HepG2 (cell line): ENCODE measurements around the gene AANAT. TPM values are rescaled to one million over a fixed set of nuclear protein-coding genes. Genes with fewer than 3 reads are reported as not detected.

Source experiments
- ATAC-seq: fragments of 200-7000 bp; cut with Tn5 transposase; 3 replicates; pipeline ENCODE4 v1.9.1; 2020; ENCODE audit warnings: mild to moderate bottlenecking, moderate library complexity
- BruUV-seq: library from RNA; stranded (reverse); fragments of 400-500 nt; replicated peaks from 2 replicates; lab custom pipeline; 2021; lab: Mats Ljungman, UMichigan
- CTCF ChIA-PET: fragments of 300-600 bp; formaldehyde crosslinking; extraction: SDS; loops from one replicate; lab custom pipeline; 2021; ENCODE audit warnings: low total read pairs, inconsistent platforms, low intra/inter-chr PET ratio; lab: Yijun Ruan, JAX
- POLR2A ChIA-PET: fragments of 350-600 bp; sonication (Branson Sonifier 250); formaldehyde crosslinking; loops from one replicate; lab custom pipeline; 2020; ENCODE audit warnings: antibody characterized with exemption, inconsistent platforms; lab: Yijun Ruan, JAX
- DNase-seq: peaks from one replicate; pipeline ENCODE4 v3.0.0-alpha.2; 2015; ENCODE audit warnings: low spot score
- FAIRE-seq: peaks from 3 replicates; lab custom pipeline; 2011; peaks lifted over from hg19 to GRCh38; lab: Jason Lieb, UNC
- H2AFZ ChIP-seq: one replicate; pipeline ENCODE4 v1.6.1; 2011; ENCODE audit warnings: low read length, inconsistent platforms
- H3K27ac ChIP-seq: fragments of 300-600 bp; 3 replicates; pipeline ENCODE4 v1.8.0; 2011; ENCODE audit warnings: mixed run types, mild to moderate bottlenecking, mixed read lengths, low read length, inconsistent platforms; ENCODE audit not compliant: insufficient read depth; ENCODE audit errors: extremely low read length
- H3K27me3 ChIP-seq, 2 experiments: fragments of 200-600 bp in 1 of 2; 2 replicates in 1 of 2; 3 replicates in 1 of 2; pipeline versions ENCODE4 v1.6.0 to v1.8.0; 2011; ENCODE audit warnings: low read length in 2 of 2, mild to moderate bottlenecking in 2 of 2, moderate library complexity in 2 of 2, inconsistent platforms in 1 of 2; ENCODE audit not compliant: insufficient read depth in 2 of 2, control insufficient read depth in 1 of 2
- H3K36me3 ChIP-seq, 2 experiments: fragments of 200-600 bp in 1 of 2; replicated peaks in 1 of 2; 2 replicates in 1 of 2; 3 replicates in 1 of 2; pipeline versions ENCODE4 v1.5.1 to v1.8.0; 2011; ENCODE audit warnings: low read length in 2 of 2, inconsistent platforms in 1 of 2; ENCODE audit not compliant: insufficient read depth in 2 of 2, control insufficient read depth in 1 of 2
- H3K4me1 ChIP-seq: 2 replicates; pipeline ENCODE4 v1.5.1; 2012; ENCODE audit warnings: low read length, inconsistent platforms; ENCODE audit not compliant: insufficient read depth
- H3K4me2 ChIP-seq: 2 replicates; pipeline ENCODE4 v1.6.0; 2011; ENCODE audit warnings: low read depth, low read length, inconsistent platforms
- H3K4me3 ChIP-seq, 3 experiments: fragments of 200-600 bp in 1 of 3; sonication (generic), shearing (Covaris generic) in 1 of 3; replicated peaks in 1 of 3; 2 replicates each; pipeline ENCODE4 v1.5.1; 2011 to 2016; ENCODE audit warnings: low read length in 3 of 3, inconsistent platforms in 2 of 3, low read depth in 2 of 3, mild to moderate bottlenecking in 2 of 3, control low read depth in 1 of 3, mixed read lengths in 1 of 3; ENCODE audit not compliant: insufficient read depth in 1 of 3
- H3K79me2 ChIP-seq: one replicate; pipeline ENCODE4 v1.6.1; 2011; ENCODE audit warnings: low read length, inconsistent platforms; ENCODE audit not compliant: insufficient read depth
- H3K9ac ChIP-seq: 2 replicates; pipeline ENCODE4 v1.6.0; 2011; ENCODE audit warnings: mild to moderate bottlenecking, low read depth, low read length, inconsistent platforms; ENCODE audit not compliant: insufficient read depth
- H3K9me3 ChIP-seq: 2 replicates; pipeline ENCODE4 v1.5.1; 2012; ENCODE audit warnings: mild to moderate bottlenecking, low read length
- H4K20me1 ChIP-seq: 2 replicates; pipeline ENCODE4 v1.6.0; 2011; ENCODE audit warnings: inconsistent platforms, mild to moderate bottlenecking, low read length, moderate library complexity; ENCODE audit not compliant: insufficient read depth
- GLI4 ChIP-seq: sonication (generic); formaldehyde crosslinking; IDR thresholded peaks from 2 replicates; pipeline ENCODE4 v1.5.1; 2020; ENCODE audit warnings: missing genetic modification reagents, mild to moderate bottlenecking, moderate library complexity, borderline replicate concordance
- HDAC1 ChIP-seq: sonication (generic); formaldehyde crosslinking; IDR thresholded peaks from 2 replicates; pipeline ENCODE4 v1.5.1; 2020; ENCODE audit warnings: mild to moderate bottlenecking, missing genetic modification reagents
- MXD4 ChIP-seq: IDR thresholded peaks from 2 replicates; pipeline ENCODE4 v1.6.1; 2016; ENCODE audit warnings: mild to moderate bottlenecking, missing biosample characterization, missing genetic modification reagents
- NR2F6 ChIP-seq, 2 experiments: IDR thresholded peaks; 2 replicates each; pipeline ENCODE4 v1.6.1; 2016; ENCODE audit warnings: antibody characterized with exemption in 1 of 2, mild to moderate bottlenecking in 1 of 2
- PATZ1 ChIP-seq: sonication (generic); formaldehyde crosslinking; IDR thresholded peaks from 2 replicates; pipeline ENCODE4 v1.4.0; 2020; ENCODE audit warnings: missing genetic modification reagents
- POGZ ChIP-seq: sonication (generic); formaldehyde crosslinking; IDR thresholded peaks from 2 replicates; pipeline ENCODE4 v1.4.0; 2020; ENCODE audit warnings: mild to moderate bottlenecking, missing genetic modification reagents
- PRPF4 ChIP-seq: fragments of 200-400 bp; formaldehyde crosslinking; IDR thresholded peaks from 2 replicates; pipeline ENCODE4 v1.6.1; 2016; ENCODE audit warnings: low read length, low read depth; ENCODE audit not compliant: poor library complexity, severe bottlenecking
- RAD21 ChIP-seq: fragments of 450-650 bp; formaldehyde crosslinking; IDR thresholded peaks from 2 replicates; pipeline ENCODE4 v1.5.0; 2020; ENCODE audit warnings: mild to moderate bottlenecking
- RBM22 ChIP-seq: fragments of 200-400 bp; formaldehyde crosslinking; optimal IDR thresholded peaks from 2 replicates; pipeline ENCODE3; 2017; ENCODE audit warnings: mild to moderate bottlenecking, low read length, moderate library complexity
- RFX5 ChIP-seq: IDR thresholded peaks from 2 replicates; pipeline ENCODE4 v1.6.1; 2011; ENCODE audit warnings: low read depth, low read length, improper control_type of control experiment
- TAF15 ChIP-seq: fragments of 200-400 bp; formaldehyde crosslinking; IDR thresholded peaks from one replicate; pipeline ENCODE4 v1.6.1; 2018; ENCODE audit warnings: mild to moderate bottlenecking, low read depth, low read length; ENCODE audit not compliant: poor library complexity, severe bottlenecking
- ZNF333 ChIP-seq: sonication (generic); formaldehyde crosslinking; IDR thresholded peaks from 2 replicates; pipeline ENCODE4 v1.4.0; 2020; ENCODE audit warnings: mild to moderate bottlenecking, missing genetic modification reagents, borderline replicate concordance
- ZNF34 ChIP-seq: sonication (generic); formaldehyde crosslinking; IDR thresholded peaks from 2 replicates; pipeline ENCODE4 v1.4.0; 2020; ENCODE audit warnings: mild to moderate bottlenecking, missing genetic modification reagents, borderline replicate concordance
- ZNF367 ChIP-seq: sonication (generic); formaldehyde crosslinking; IDR thresholded peaks from 2 replicates; pipeline ENCODE4 v1.4.0; 2020; ENCODE audit warnings: missing genetic modification reagents, borderline replicate concordance
- ZNF503 ChIP-seq: sonication (generic); formaldehyde crosslinking; IDR thresholded peaks from 2 replicates; pipeline ENCODE4 v1.4.0; 2020; ENCODE audit warnings: missing genetic modification reagents
- ZNF546 ChIP-seq: sonication (generic); formaldehyde crosslinking; conservative IDR thresholded peaks from 2 replicates; pipeline ENCODE4 v1.8.1; 2023; ENCODE audit warnings: mild to moderate bottlenecking, missing genetic modification reagents
- ZNF784 ChIP-seq: sonication (generic); formaldehyde crosslinking; IDR thresholded peaks from 2 replicates; pipeline ENCODE4 v1.5.1; 2020; ENCODE audit warnings: missing genetic modification reagents, mild to moderate bottlenecking, borderline replicate concordance
- WGBS: methylation state at CpG from one replicate; pipeline ENCODE4 v1.1.6; 2017; ENCODE audit warnings: low lambda C conversion rate; 5-methylcytosine and 5-hydroxymethylcytosine counted together
- in situ Hi-C: cut with HindIII; loops from 2 replicates; pipeline ENCODE4 v1.10.0; 2017; ENCODE audit warnings: low pct_unique_long_range_greater_than_20kb; ENCODE audit not compliant: extremely low pct_ligation_motif_present
- intact Hi-C: fragments of 100-400 bp; cut with micrococcal nuclease; formaldehyde crosslinking; loops from one replicate; pipeline ENCODE4 v1.10.0; 2022; ENCODE audit not compliant: unreplicated experiment
- polyA plus RNA-seq, 8 experiments: library from polyadenylated mRNA; depleted of rRNA in 3 of 8; stranded (reverse) in 7 of 8; unstranded in 1 of 8; fragments of >200 nt; fragmentation: Illumina TruSeq in 4 of 8; extraction: Trizol in 4 of 8; gene quantifications; 2 replicates each; pipeline versions ENCODE4 v1.2.1 to v1.2.3, GENCODE V29; 2011 to 2016; ENCODE audit warnings: low read depth in 4 of 8, missing spikeins in 1 of 8, mixed read lengths in 1 of 8; ENCODE audit not compliant: insufficient read depth in 1 of 8
- total RNA-seq, 5 experiments: library from RNA; depleted of rRNA; stranded (reverse); fragments of >200 nt; fragmentation: Illumina TruSeq; extraction: Trizol; gene quantifications; 2 replicates each; pipeline ENCODE4 v1.2.3, GENCODE V29; 2016; ENCODE audit warnings: low read depth in 1 of 5
- TF ChIP-seq, protein P1 (sequence below): sonication (generic); formaldehyde crosslinking; IDR thresholded peaks from 2 replicates; pipeline ENCODE4 v1.4.0; 2020; ENCODE audit warnings: mild to moderate bottlenecking, missing genetic modification reagents

Gene AANAT
- total and polyA plus RNA-seq, 2 of the 13 experiments (the other 11 are each of a cell fraction or from before 2014, with no cell fraction given) = 0.07 TPM; not detected in 1

GRCh38 chr17:76491271-76492122, 24.1 kb downstream of the AANAT start:
- CTCF ChIA-PET = no interaction called here
- H3K36me3 ChIP-seq = 0 out of 5 replicates have a peak, but pooled peaks cover 1 to 3% of the 10 kb centered on the region in 2 experiments
- DNase-seq = no peak
- no peak overlapping the region for H3K27ac ChIP-seq
- in situ Hi-C loops (no loop called here), intact Hi-C loops (no loop called here)
- H3K9me3 ChIP-seq = no peaks in the 10 kb centered on the region
- 88% methylated on average over 16 of the region's 17 CpGs for WGBS
- H3K4me1 ChIP-seq = peaks cover 58% of the 10 kb centered on the region
- no TSS peak for BruUV-seq
- no peak overlapping the region for H3K9ac ChIP-seq
- no peaks in the 10 kb centered on the region for H3K79me2 ChIP-seq
- no peaks in the 10 kb centered on the region for H3K27me3 ChIP-seq
- ATAC-seq = peak; percentile 8
- H3K4me3 ChIP-seq = peak overlapping the region in 1 of 3 experiments; percentile 47; a peak in 1 of 6 replicates
- H3K4me2 ChIP-seq = peak overlapping the region; percentile 72
- no peak overlapping the region for H2AFZ ChIP-seq
- peaks cover 29% of the 10 kb centered on the region; the same call in 1 of the 2 replicates for H4K20me1 ChIP-seq
- no peak for FAIRE-seq
- POLR2A ChIA-PET = interaction anchor here (0.5 to 12.2 kb wide), 3 partner anchors 9 to 243 kb away, joined by 3 to 252 read pairs (median 3); partner anchors contain the start of gene RHBDF2
- TF ChIP-seq ZNF367 (CRISPR knock-in tag) (no peak), ZNF784 (CRISPR knock-in tag) (no peak), RBM22 (peak; percentile 75), RAD21 (CRISPR knock-in tag) (no peak), ZNF34 (CRISPR knock-in tag) (no peak), PATZ1 (CRISPR knock-in tag) (no peak), GLI4 (CRISPR knock-in tag) (no peak), PRPF4 (no peak), ZNF546 (CRISPR knock-in tag) (no peak), ZNF503 (CRISPR knock-in tag) (no peak), HDAC1 (CRISPR knock-in tag) (no peak), ZNF333 (CRISPR knock-in tag) (peak; percentile 66; the same call in 1 of the 2 replicates), POGZ (no peak), NR2F6 (IDR thresholded peaks at IDR 0.05) (no peak), NR2F6 (CRISPR knock-in tag; IDR thresholded peaks at IDR 0.05) (no peak), RFX5 (no peak), TAF15 (no peak), MXD4 (CRISPR knock-in tag) (no peak)
- TF ChIP-seq, protein P1, sequence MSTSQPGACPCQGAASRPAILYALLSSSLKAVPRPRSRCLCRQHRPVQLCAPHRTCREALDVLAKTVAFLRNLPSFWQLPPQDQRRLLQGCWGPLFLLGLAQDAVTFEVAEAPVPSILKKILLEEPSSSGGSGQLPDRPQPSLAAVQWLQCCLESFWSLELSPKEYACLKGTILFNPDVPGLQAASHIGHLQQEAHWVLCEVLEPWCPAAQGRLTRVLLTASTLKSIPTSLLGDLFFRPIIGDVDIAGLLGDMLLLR (CRISPR knock-in tag) = no peak
